CD14-positive monocyte (primary cell): ENCODE measurements around the gene CSRNP2. TPM values are rescaled to one million over a fixed set of nuclear protein-coding genes. Genes with fewer than 3 reads are reported as not detected.

Source experiments
- DNase-seq, 3 donors: peaks; one replicate each; pipeline ENCODE4 v3.0.0-alpha.2; 2011 to 2022
- H2AFZ ChIP-seq: 2 replicates; pipeline ENCODE4 v1.6.0; 2012; ENCODE audit warnings: mild to moderate bottlenecking, low read depth, low read length, inconsistent platforms; ENCODE audit not compliant: insufficient read depth, poor library complexity, severe bottlenecking
- H3K27ac ChIP-seq, 2 donors: 1 replicate in 1 of 2; 2 replicates in 1 of 2; pipeline ENCODE4 v1.5.1; 2012 to 2013; ENCODE audit warnings: low read length in 2 of 2, control low read depth in 1 of 2, inconsistent platforms in 1 of 2, low read depth in 1 of 2, mild to moderate bottlenecking in 1 of 2
- H3K27me3 ChIP-seq, 2 donors: one replicate each; pipeline versions ENCODE4 v1.6.0 to v1.6.1; 2011 to 2013; ENCODE audit warnings: low read length in 2 of 2; ENCODE audit not compliant: control insufficient read depth in 2 of 2, insufficient read depth in 2 of 2
- H3K36me3 ChIP-seq, 2 donors: replicated peaks in 1 of 2; 1 replicate in 1 of 2; 2 replicates in 1 of 2; pipeline versions ENCODE4 v1.5.1 to v1.6.1; 2012 to 2013; ENCODE audit warnings: low read length in 2 of 2, control low read depth in 1 of 2, inconsistent platforms in 1 of 2, mild to moderate bottlenecking in 1 of 2; ENCODE audit not compliant: insufficient read depth in 2 of 2, control insufficient read depth in 1 of 2
- H3K4me1 ChIP-seq, 2 donors: 1 replicate in 1 of 2; 2 replicates in 1 of 2; pipeline versions ENCODE4 v1.5.1 to v1.6.1; 2012 to 2013; ENCODE audit warnings: low read length in 2 of 2, control low read depth in 1 of 2, inconsistent platforms in 1 of 2, mild to moderate bottlenecking in 1 of 2, moderate library complexity in 1 of 2; ENCODE audit not compliant: insufficient read depth in 2 of 2, control insufficient read depth in 1 of 2
- H3K4me2 ChIP-seq: replicated peaks from 2 replicates; pipeline ENCODE3; 2012; ENCODE audit warnings: low read length, moderate library complexity, mild to moderate bottlenecking; ENCODE audit not compliant: poor library complexity, severe bottlenecking; ENCODE audit errors: extremely low read depth
- H3K4me3 ChIP-seq, 3 experiments: fragments of 200-600 bp in 1 of 3; sonication (generic) in 1 of 3; replicated peaks in 1 of 3; 1 replicate in 2 of 3; 2 replicates in 1 of 3; pipeline ENCODE4 v1.5.1; 2011 to 2013; ENCODE audit warnings: low read length in 3 of 3, mild to moderate bottlenecking in 3 of 3, control low read depth in 2 of 3, low read depth in 2 of 3, inconsistent platforms in 1 of 3, moderate library complexity in 1 of 3
- H3K79me2 ChIP-seq: 2 replicates; pipeline ENCODE4 v1.6.0; 2012; ENCODE audit warnings: mild to moderate bottlenecking, control low read depth, inconsistent platforms, low read length, moderate library complexity; ENCODE audit not compliant: insufficient read depth
- H3K9ac ChIP-seq: 2 replicates; pipeline ENCODE4 v1.6.0; 2017; ENCODE audit warnings: low read length, mild to moderate bottlenecking; ENCODE audit not compliant: insufficient read depth, poor library complexity, severe bottlenecking
- H3K9me3 ChIP-seq, 2 donors: replicated peaks in 1 of 2; 1 replicate in 1 of 2; 2 replicates in 1 of 2; pipeline versions ENCODE4 v1.5.1 to v1.6.1; 2012 to 2013; ENCODE audit warnings: low read length in 2 of 2, control low read depth in 1 of 2; ENCODE audit not compliant: control insufficient read depth in 1 of 2, insufficient read depth in 1 of 2
- H4K20me1 ChIP-seq: 2 replicates; pipeline ENCODE4 v1.6.0; 2012; ENCODE audit warnings: mild to moderate bottlenecking, low read length, control low read depth, moderate library complexity; ENCODE audit not compliant: insufficient read depth
- H3K27ac Mint-ChIP-seq, 7 donors: one replicate each; pipeline ENCODE4 v1.8.0; 2020; ENCODE audit warnings: mild to moderate bottlenecking in 7 of 7, mixed read lengths in 7 of 7, moderate library complexity in 6 of 7, inconsistent platforms in 2 of 7
- H3K27me3 Mint-ChIP-seq, 3 donors: one replicate each; pipeline ENCODE4 v1.8.0; 2021 to 2022; ENCODE audit warnings: low read depth in 3 of 3, mild to moderate bottlenecking in 3 of 3, mixed read lengths in 3 of 3, moderate library complexity in 3 of 3, inconsistent platforms in 1 of 3
- H3K36me3 Mint-ChIP-seq, 2 donors: one replicate each; pipeline ENCODE4 v1.8.0; 2020; ENCODE audit warnings: mixed read lengths in 2 of 2, inconsistent platforms in 1 of 2, mild to moderate bottlenecking in 1 of 2
- H3K4me1 Mint-ChIP-seq: one replicate; pipeline ENCODE4 v1.8.0; 2020; ENCODE audit warnings: mild to moderate bottlenecking, mixed read lengths
- H3K4me3 Mint-ChIP-seq, 2 donors: one replicate each; pipeline ENCODE4 v1.8.0; 2020; ENCODE audit warnings: mild to moderate bottlenecking in 2 of 2, mixed read lengths in 2 of 2, moderate library complexity in 1 of 2
- H3K9me3 Mint-ChIP-seq, 7 donors: one replicate each; pipeline ENCODE4 v1.8.0; 2020 to 2022; ENCODE audit warnings: mixed read lengths in 7 of 7, mild to moderate bottlenecking in 6 of 7, moderate library complexity in 6 of 7, inconsistent platforms in 2 of 7
- CTCF ChIP-seq: fragments of 200-600 bp; IDR thresholded peaks from one replicate; pipeline ENCODE4 v1.8.0; 2022; ENCODE audit warnings: antibody characterized with exemption, mild to moderate bottlenecking
- WGBS: methylation state at CpG from one replicate; pipeline ENCODE4 v1.1.5; 2013; ENCODE audit warnings: missing lambda C conversion rate; ENCODE audit not compliant: insufficient coverage; 5-methylcytosine and 5-hydroxymethylcytosine counted together
- intact Hi-C, 2 donors: fragments of 100-400 bp; cut with micrococcal nuclease; formaldehyde crosslinking; loops; one replicate each; pipeline versions ENCODE4 v1.15.0 to v1.15.1; 2023
- polyA plus RNA-seq, 3 donors: library from polyadenylated mRNA; depleted of rRNA in 1 of 3; unstranded in 2 of 3; stranded (reverse) in 1 of 3; fragments of 300-500 nt in 2 of 3; fragments of >200 nt in 1 of 3; fragmentation: Illumina TruSeq in 2 of 3; gene quantifications; 1 replicate in 2 of 3; 2 replicates in 1 of 3; pipeline ENCODE4 v1.2.3, GENCODE V29; 2012 to 2021

The CSRNP2 gene
- polyA plus RNA-seq, 3 donors, result 1.7 to 8.0 (median 2.6) TPM

GRCh38 chr12:51131745-51132521, 48.5 kb upstream of the CSRNP2 start:
- Mint-ChIP-seq H3K36me3 (peaks cover 24 to 66% of the 10 kb centered on the region in 2 donors), H3K27me3 (no peaks in the 10 kb centered on the region), H3K4me1 (peaks cover 3% of the 10 kb centered on the region), H3K9me3 (no peaks in the 10 kb centered on the region), H3K27ac (peak overlapping the region in 1 of 7 donors; percentile 1), H3K4me3 (no peak overlapping the region)
- peaks cover 4% of the 10 kb centered on the region for H3K79me2 ChIP-seq
- no peak overlapping the region for H3K9ac ChIP-seq
- peaks cover 11% of the 10 kb centered on the region for H4K20me1 ChIP-seq
- H3K36me3 ChIP-seq, result peaks cover 16 to 51% of the 10 kb centered on the region in 2 donors
- TF ChIP-seq CTCF, result no peak
- H3K27ac ChIP-seq, result peak overlapping the region in 1 of 2 donors; percentile 5
- H3K4me3 ChIP-seq, result no peak overlapping the region
- WGBS, result no CpG with 5 or more reads among the region's 5 CpGs
- no peak overlapping the region for H3K4me2 ChIP-seq
- H3K27me3 ChIP-seq, result no peaks in the 10 kb centered on the region
- no peak overlapping the region for H2AFZ ChIP-seq
- H3K4me1 ChIP-seq, result no peaks in the 10 kb centered on the region
- no peak for DNase-seq
- intact Hi-C loops, result no loop called here
- no peaks in the 10 kb centered on the region for H3K9me3 ChIP-seq

GRCh38 chr12:51128919-51129318, 45.5 kb upstream of the CSRNP2 start:
- peaks cover 18% of the 10 kb centered on the region for H4K20me1 ChIP-seq
- no peak overlapping the region for H3K4me3 Mint-ChIP-seq
- H3K27ac ChIP-seq, result no peak overlapping the region
- no peak overlapping the region for H3K27ac Mint-ChIP-seq
- no peak overlapping the region for H3K4me2 ChIP-seq
- intact Hi-C loops, result no loop called here
- H3K9me3 ChIP-seq, result no peaks in the 10 kb centered on the region
- peaks cover 3% of the 10 kb centered on the region for H3K4me1 Mint-ChIP-seq
- peaks cover 0 to 2% (median 0%) of the 10 kb centered on the region in 7 donors for H3K9me3 Mint-ChIP-seq
- no peak overlapping the region for H3K9ac ChIP-seq
- no peaks in the 10 kb centered on the region for H3K27me3 ChIP-seq
- peaks cover 27 to 50% of the 10 kb centered on the region in 2 donors for H3K36me3 ChIP-seq
- peaks cover 32 to 73% of the 10 kb centered on the region in 2 donors for H3K36me3 Mint-ChIP-seq
- no peak for TF ChIP-seq CTCF
- no CpG with 5 or more reads among the region's 3 CpGs for WGBS
- no peaks in the 10 kb centered on the region for H3K4me1 ChIP-seq
- H2AFZ ChIP-seq, result no peak overlapping the region
- no peak for DNase-seq
- H3K79me2 ChIP-seq, result no peaks in the 10 kb centered on the region
- no peaks in the 10 kb centered on the region for H3K27me3 Mint-ChIP-seq
- no peak overlapping the region for H3K4me3 ChIP-seq
